OCI-M2 (cell line): ENCODE measurements around the gene ZNF804B.

Source experiments
- DNase-seq: peaks from one replicate; lab custom pipeline; 2025; ENCODE audit not compliant: unreplicated experiment; lab: John Stamatoyannopoulos, UW

Gene ZNF804B

GRCh38 chr7:88835147-88835728 is 75.7 kb downstream of the ZNF804B start:
- DNase-seq, result peak; percentile 15

DNA sequence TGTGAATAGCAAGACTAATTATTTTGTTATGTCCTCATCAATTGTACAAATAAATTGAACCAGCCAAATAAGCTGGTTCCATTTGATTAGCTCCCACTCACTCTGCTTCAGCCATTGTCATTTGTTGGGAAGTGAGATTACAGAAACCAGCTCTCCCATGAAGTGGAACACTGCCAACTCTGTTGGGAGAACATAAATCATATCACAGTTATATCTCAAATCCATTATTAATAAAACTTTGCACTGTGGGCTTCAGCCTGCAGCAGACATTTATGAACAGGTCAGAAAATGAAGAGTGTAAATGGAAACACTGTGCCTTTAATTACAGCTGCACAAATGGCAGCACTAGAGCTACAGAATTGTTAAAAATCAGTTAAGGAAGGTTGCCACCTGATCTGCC is 82.7 kb downstream of the ZNF804B start:
- no peak for DNase-seq

GRCh38 chr7:88845091-88845490 is 85.6 kb downstream of the ZNF804B start:
- DNase-seq, result no peak

DNA sequence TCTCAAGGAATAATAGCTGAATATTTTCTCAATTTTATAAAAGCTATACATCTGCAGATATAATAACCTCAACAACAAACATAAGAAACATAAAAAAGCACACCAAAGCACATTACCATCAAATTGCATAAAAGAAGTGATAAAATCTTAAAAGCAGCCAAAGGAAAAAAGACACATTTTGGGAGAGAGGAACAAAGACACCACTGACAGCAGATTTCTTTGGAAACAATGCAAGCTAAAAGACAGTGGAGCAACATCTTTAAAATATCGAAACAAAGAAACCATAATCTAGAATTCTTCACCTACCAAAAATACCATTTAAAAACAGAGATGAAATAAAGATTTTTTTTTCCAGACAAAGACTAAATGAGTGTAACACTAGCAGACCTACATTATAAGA is 91.7 kb downstream of the ZNF804B start:
- DNase-seq, result no peak

GRCh38 chr7:88859288-88859687 is 99.8 kb downstream of the ZNF804B start:
- no peak for DNase-seq

DNA sequence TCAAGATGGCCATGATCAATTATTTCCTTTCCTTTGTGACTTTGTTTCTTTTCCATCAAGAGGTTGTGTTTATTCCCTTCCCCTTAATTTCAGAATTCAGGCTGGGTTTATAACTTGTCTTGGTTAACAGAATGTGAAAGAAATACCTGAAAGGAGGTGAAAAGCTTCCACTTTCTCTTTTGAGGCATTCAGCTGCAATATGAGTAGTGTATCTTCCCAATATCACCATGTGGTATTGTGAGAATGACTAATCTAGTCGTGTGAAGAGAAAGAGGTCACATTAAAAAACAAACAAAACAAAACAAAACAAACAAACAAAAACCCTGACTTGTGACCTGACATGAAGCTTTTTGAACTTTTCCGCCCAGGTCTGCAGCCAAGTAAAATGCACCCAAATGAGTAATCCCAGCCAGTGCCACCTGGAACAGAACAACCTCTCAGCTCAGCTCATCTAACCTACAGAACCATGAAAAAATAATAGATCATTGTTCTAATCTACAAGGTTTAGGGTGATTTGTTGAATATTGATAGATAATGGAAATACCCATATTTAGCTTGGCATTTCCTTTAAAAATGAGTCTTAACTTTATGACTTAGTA is 106.9 kb downstream of the ZNF804B start:
- DNase-seq, result no peak

DNA sequence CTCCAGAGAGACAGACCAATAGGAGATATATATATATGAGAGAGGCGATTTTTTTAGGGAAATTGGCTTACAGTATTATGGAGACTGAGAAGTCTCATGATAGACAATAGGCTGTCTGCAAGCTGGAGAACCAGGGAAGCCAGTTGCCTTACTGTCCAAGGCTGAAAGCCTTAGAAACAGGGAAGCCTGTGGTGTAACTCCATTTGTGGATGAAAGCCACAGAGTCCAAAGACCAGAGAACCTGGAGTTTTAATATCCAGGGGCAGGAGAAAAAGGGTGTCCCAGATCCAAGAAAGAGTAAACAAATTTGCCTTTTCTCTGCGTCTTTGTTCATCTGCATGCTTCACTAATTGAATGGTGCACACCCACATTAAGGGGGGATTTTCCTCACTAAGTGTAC is 107.7 kb downstream of the ZNF804B start:
- DNase-seq, result no peak

- DNase-seq, result no peak
These were observed 109.0 kb downstream of the ZNF804B start for GRCh38 chr7:88868456-88868855.

GRCh38 chr7:88881136-88881535 is 121.6 kb downstream of the ZNF804B start:
- DNase-seq, result no peak

GRCh38 chr7:88885131-88885530 is 125.6 kb downstream of the ZNF804B start:
- DNase-seq, result no peak

- no peak for DNase-seq
These were observed 129.2 kb downstream of the ZNF804B start for GRCh38 chr7:88888684-88889083.

DNA sequence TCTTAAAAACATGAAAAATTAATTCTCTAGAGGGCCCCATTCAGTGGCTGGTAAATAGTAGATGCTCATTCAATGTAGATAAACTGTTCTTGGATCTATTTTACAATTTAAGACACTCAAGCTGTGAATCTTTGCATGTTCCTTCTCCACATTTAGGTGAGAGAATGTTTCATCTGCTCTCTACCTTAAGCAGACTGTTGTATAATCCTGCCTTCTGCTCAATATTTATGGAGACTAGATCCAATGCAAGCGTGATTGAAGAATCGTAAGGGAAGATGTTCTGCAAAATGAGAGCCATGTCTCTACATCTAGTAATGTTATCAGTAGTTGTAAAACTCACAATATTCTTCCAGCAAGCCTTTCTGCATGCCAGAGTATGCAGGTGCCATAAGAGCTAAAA is 151.0 kb downstream of the ZNF804B start:
- DNase-seq, result no peak

DNA sequence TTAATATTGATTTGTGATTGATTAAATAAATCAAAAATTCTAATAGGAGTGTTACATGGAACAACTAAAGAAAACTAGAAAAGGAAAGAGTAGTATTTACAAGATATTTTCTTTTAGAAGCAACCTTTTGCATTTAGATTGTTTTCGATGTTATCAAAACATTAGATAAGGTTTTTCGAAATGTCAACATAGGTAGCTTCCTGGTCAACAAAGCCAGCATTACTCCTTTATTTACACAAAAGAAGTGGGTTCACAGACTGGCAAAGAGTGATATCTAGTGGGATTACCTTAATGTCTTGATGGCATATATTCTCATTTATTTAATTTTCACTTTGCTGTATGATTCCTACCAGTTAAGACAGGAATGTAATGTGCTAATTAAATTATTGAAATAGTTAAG is 153.4 kb downstream of the ZNF804B start:
- no peak for DNase-seq

DNA sequence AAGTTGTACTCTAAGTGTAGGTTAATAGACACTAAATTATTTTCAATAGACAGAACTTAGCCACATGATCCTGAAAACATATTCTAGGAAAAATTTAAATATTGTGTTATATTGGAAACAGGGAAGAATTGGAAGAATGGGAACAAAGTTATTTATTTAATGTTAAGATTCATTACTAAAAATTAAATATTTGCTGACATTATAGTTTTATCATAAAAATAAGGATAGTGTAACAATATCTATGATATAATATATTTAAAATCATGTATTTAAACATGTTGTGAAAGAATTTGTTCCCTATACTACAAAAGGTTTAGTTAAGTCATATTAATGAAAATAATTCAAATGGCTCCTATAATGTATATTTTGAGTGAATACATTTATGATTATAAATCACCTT is 156.1 kb downstream of the ZNF804B start:
- DNase-seq, result no peak

DNA sequence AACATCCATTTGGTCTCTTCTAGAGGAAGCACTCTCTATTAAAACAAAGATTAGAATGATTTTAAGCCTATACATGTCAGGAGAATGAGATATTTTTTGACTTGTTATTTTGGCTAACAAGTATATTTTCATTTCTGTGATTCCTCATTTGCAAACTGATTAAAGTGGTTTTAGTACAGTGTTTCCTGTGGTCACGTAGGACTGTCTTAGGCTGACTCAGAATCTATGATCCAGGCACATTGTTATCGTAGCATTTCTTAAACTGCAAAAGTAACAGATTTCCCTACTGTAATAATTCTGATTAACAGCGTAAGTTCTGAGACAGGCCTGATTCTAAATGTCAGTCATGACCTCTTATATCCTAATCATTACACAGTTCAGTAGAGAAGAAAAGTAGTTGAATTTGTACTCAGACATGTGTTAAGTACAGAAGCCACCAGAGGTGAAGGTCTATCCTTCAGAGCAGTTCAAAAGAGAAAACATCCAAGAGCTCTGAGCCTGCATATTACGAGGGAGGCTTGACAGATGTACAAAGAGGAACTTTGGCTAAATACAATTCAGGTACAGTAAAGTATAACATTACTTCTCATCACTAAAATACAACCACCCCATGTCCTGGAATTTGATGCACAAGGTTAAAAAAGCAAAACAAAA is 160.1 kb downstream of the ZNF804B start:
- DNase-seq, result no peak

DNA sequence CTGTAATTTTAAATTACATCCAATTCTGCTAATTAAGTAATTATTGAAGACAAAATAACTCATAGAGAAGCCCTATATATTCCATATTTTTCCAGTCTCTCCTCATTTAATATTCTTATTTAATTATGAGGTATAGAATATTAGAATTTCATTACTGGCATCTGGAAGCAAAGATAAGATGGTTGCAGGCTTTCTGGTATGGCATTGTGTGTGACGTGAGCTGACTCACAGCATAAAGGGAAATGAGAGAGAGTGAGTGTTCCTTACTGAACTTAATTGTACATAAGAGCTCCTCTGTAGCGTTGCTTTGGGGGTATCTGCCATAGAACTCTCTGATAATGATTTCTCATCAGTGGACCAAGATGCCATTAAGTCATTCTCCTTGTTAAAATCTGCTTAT is 163.4 kb downstream of the ZNF804B start:
- DNase-seq, result no peak

DNA sequence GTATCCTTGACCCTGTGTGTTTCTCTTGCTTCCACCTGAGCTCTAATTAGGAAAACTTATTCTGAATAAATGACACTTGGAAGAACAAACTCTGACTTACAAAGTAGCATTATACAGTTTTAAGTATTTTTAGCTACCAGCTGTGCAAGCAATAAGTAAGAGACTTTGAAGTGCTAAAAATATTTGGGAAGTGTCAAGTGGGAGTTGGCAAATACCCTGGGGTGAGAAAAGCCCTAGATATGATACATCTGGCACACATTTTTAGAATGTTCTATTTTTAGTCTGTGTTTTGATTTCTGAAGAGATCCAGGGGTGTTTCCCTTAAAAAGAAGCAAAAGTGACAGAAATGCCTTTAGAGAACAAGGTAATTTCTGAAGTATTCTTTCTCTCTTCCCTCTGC is 168.8 kb downstream of the ZNF804B start:
- no peak for DNase-seq

DNA sequence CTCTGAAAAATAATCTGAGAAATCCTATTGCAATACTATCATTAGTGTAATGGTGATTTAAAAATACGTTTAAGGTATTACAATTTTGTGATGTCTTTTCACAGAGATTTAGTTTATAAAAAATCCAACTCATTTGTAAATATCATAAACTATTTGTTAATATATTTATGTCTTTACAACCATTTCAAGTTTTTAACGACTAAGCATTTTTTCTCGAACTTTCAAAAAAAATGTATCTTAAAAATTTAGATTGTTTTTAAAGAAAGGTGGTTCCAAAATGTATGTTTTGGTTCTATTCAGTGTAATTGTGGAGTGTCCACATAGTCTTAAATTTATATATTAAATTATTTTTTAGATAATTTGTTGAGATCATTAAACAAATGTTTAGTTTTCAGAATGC is 170.2 kb downstream of the ZNF804B start:
- DNase-seq, result no peak

- DNase-seq, result no peak
These were observed 173.8 kb downstream of the ZNF804B start for GRCh38 chr7:88933285-88933684.

DNA sequence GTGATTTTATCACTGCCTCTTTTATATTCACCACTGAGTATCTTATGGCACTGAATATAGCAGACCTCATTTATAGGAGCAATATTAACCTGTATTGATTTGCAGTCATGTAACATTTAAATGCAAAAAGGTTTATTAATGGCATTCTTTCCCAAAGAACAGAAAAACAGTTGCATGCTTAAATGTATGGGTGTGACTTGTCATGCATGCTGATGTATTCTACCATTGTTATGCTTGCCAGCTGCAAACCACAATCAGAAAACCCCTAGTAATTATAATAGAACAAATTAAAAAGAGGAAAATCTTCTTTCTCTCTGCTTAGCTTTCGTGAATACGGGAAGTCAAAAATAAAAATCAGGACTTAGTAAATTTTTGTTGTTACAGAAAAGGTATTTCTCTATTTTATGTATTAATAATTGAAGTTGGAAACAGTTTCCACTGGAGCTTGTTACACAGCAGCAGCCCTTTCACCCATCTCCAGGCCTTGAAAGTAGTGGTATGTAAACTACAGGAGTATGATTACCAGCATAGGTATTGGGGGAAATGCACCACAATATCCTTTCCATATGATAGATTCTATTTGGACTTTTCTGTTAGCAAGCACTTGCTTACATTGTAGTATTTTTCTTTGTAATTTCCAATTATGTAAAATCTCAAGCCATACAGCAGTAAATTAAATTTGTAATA is 183.5 kb downstream of the ZNF804B start:
- no peak for DNase-seq

- DNase-seq, result no peak
These were observed 192.3 kb downstream of the ZNF804B start for GRCh38 chr7:88951826-88952225.

- no peak for DNase-seq
These were observed 204.9 kb downstream of the ZNF804B start for GRCh38 chr7:88964418-88964817.
